SH-SY5Y (cell line): ENCODE results near the gene MTHFSD.

Experiments used
- GATA2 ChIP-seq: IDR thresholded peaks from 2 replicates; pipeline ENCODE4 v1.6.1; 2011; ENCODE audit warnings: mild to moderate bottlenecking, low read depth, low read length
- GATA3 ChIP-seq: IDR thresholded peaks from 2 replicates; pipeline ENCODE4 v1.6.1; 2011; ENCODE audit warnings: low read depth, mild to moderate bottlenecking, low read length, moderate library complexity

- TF ChIP-seq GATA2 (no peak), GATA3 (no peak)
These were observed 39.6 kb downstream of the MTHFSD start for GRCh38 chr16:86515413-86515776.
